CD4-positive, alpha-beta T cell (primary cell): ENCODE results near the gene FERMT1. TPM values are rescaled to one million over a fixed set of nuclear protein-coding genes. Genes with fewer than 3 reads are reported as not detected.
"Not testable (repeated sequence)": the region's sequence is repeated elsewhere in the genome, so short reads cannot be mapped to it uniquely, and the experiment has no call there.

Source experiments
- ATAC-seq: fragments of 200-7000 bp; cut with Tn5 transposase; one replicate; pipeline ENCODE4 v1.10.0; 2022; ENCODE audit warnings: mild to moderate bottlenecking; ENCODE audit not compliant: poor library complexity
- CTCF ChIA-PET: fragments of 350-600 bp; sonication (Branson Sonifier 250); formaldehyde crosslinking; loops from one replicate; lab custom pipeline; 2021; ENCODE audit warnings: antibody characterized with exemption, inconsistent platforms; lab: Charles Lee
- POLR2A ChIA-PET: fragments of 350-600 bp; sonication (Branson Sonifier 250); formaldehyde crosslinking; loops from one replicate; lab custom pipeline; 2021; ENCODE audit warnings: antibody characterized with exemption, inconsistent platforms; lab: Charles Lee
- DNase-seq, 14 experiments: peaks; one replicate each; pipeline ENCODE4 v3.0.0-alpha.2; 2013 to 2020; ENCODE audit warnings: mixed read lengths in 2 of 14
- H3K27ac ChIP-seq, 2 donors: one replicate each; pipeline versions ENCODE4 v1.5.1 to v1.7.0; 2013; ENCODE audit warnings: low read length in 2 of 2, low read depth in 1 of 2, mild to moderate bottlenecking in 1 of 2
- H3K27me3 ChIP-seq, 2 experiments: 1 replicate in 1 of 2; 2 replicates in 1 of 2; pipeline versions ENCODE4 v1.6.1 to v1.7.0; 2013; ENCODE audit warnings: low read length in 2 of 2, control low read depth in 1 of 2, mild to moderate bottlenecking in 1 of 2, moderate library complexity in 1 of 2; ENCODE audit not compliant: insufficient read depth in 2 of 2, control insufficient read depth in 1 of 2
- H3K36me3 ChIP-seq: one replicate; pipeline ENCODE4 v1.6.1; 2013; ENCODE audit warnings: low read length, control low read depth; ENCODE audit not compliant: insufficient read depth
- H3K4me1 ChIP-seq: one replicate; pipeline ENCODE4 v1.6.1; 2013; ENCODE audit warnings: low read length, control low read depth; ENCODE audit not compliant: insufficient read depth
- H3K4me3 ChIP-seq: one replicate; pipeline ENCODE4 v1.5.1; 2013; ENCODE audit warnings: mild to moderate bottlenecking, low read length, moderate library complexity
- H3K9me3 ChIP-seq, 2 experiments: 1 replicate in 1 of 2; 2 replicates in 1 of 2; pipeline versions ENCODE4 v1.6.1 to v1.7.0; 2013; ENCODE audit warnings: low read length in 2 of 2, mild to moderate bottlenecking in 2 of 2, control low read depth in 1 of 2, moderate library complexity in 1 of 2; ENCODE audit not compliant: control insufficient read depth in 1 of 2, insufficient read depth in 1 of 2
- H3K27ac Mint-ChIP-seq: one replicate; pipeline ENCODE4 v1.8.0; 2020; ENCODE audit warnings: mixed read lengths
- H3K27me3 Mint-ChIP-seq: one replicate; pipeline ENCODE4 v1.8.0; 2021; ENCODE audit warnings: mixed read lengths
- H3K36me3 Mint-ChIP-seq: one replicate; pipeline ENCODE4 v1.8.0; 2021; ENCODE audit warnings: low read depth, mixed read lengths
- H3K4me1 Mint-ChIP-seq: one replicate; pipeline ENCODE4 v1.8.0; 2021; ENCODE audit warnings: low read depth, mixed read lengths
- H3K4me3 Mint-ChIP-seq: one replicate; pipeline ENCODE4 v1.8.0; 2020; ENCODE audit warnings: mild to moderate bottlenecking, mixed read lengths
- H3K9me3 Mint-ChIP-seq: one replicate; pipeline ENCODE4 v1.8.0; 2020; ENCODE audit warnings: mixed read lengths
- CTCF ChIP-seq: fragments of 200-600 bp; IDR thresholded peaks from one replicate; pipeline ENCODE4 v1.8.0; 2022; ENCODE audit warnings: antibody characterized with exemption, mild to moderate bottlenecking
- intact Hi-C, 2 experiments: fragments of 100-400 bp; cut with DNase I in 1 of 2; cut with micrococcal nuclease in 1 of 2; formaldehyde crosslinking; loops; one replicate each; pipeline versions ENCODE4 v1.15.1 to v1.9.0; 2023 to 2025; cut with DNase I, micrococcal nuclease
- total RNA-seq, 174 experiments: library from RNA in 2 of 174; stranded (reverse) in 2 of 174; gene quantifications; one replicate each; pipeline ENCODE4 v1.2.3 and lab custom pipeline; 2021 to 2026

Gene FERMT1
- total RNA-seq, 2 experiments from 2014 or later: not detected

DNA sequence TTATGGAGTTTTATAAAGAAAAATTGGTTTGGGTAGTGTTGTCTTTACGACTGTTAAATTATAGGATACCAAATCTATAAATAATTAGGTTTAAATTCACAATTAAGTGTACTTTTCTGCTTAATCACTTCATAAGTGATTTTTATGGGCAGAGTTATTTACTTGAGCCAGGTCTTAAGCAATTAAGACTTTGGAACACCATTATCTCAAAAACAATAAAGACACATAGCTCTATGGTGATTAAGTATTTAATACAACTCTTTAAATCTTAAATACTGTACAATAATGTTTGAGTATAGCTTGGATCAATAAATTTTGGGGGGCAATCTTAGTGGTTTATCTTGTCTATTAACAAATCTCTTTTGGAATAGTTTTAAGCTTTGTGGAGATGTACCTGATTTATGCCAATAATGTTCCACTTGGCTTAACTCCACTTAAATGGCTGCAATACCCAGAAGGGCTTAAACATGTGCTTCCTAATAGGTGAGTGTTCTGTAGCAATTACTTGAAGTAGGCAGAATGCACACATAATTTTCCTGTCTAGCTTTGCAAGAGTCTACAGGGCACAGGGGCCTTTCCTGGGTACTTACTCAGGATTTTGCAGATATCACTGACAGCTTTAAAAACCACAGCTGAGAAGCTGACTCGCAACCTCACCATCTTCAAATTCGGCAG lies 7.5 kb downstream of the FERMT1 start:
- no peak overlapping the region for H3K4me3 ChIP-seq

DNA sequence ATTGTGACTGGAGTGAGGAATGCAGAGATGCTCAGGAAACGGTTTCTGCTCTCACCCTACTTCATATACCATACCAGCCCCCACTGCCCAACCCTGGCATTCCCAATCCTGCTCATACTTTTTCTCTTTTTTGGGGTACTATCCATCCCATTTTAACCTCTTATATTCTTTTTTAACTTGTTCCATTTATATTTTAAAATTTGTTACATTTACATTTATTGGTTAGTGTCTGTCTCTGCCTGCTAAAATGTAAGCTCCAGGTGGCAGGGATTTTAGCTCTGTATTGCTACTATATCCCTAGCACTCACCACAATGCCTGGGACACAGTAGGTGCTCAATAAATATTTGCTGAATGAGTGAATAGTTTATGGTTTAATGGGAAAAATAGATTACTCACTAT lies 8.1 kb downstream of the FERMT1 start:
- ATAC-seq (no peak), DNase-seq (no peak)
- H3K27ac ChIP-seq: no peak overlapping the region
- no peaks in the 10 kb centered on the region for H3K36me3 ChIP-seq
- Mint-ChIP-seq H3K9me3 (peaks cover 7% of the 10 kb centered on the region), H3K27ac (no peak overlapping the region), H3K4me1 (no peaks in the 10 kb centered on the region), H3K27me3 (peaks cover 28% of the 10 kb centered on the region), H3K36me3 (no peaks in the 10 kb centered on the region), H3K4me3 (no peak overlapping the region)
- no peak overlapping the region for H3K4me3 ChIP-seq
- peaks cover 0 to 7% of the 10 kb centered on the region in 2 experiments for H3K27me3 ChIP-seq
- intact Hi-C loops: no loop called here
- POLR2A ChIA-PET: no interaction called here
- no peaks in the 10 kb centered on the region for H3K9me3 ChIP-seq
- CTCF ChIA-PET: no interaction called here
- TF ChIP-seq CTCF: no peak
- H3K4me1 ChIP-seq: no peaks in the 10 kb centered on the region

More for the DNA sequence above, 7.5 kb downstream of the FERMT1 start:
- no peak for TF ChIP-seq CTCF
- DNase-seq (no peak), ATAC-seq (no peak)
- H3K4me3 Mint-ChIP-seq: no peak overlapping the region
- no peaks in the 10 kb centered on the region for H3K4me1 Mint-ChIP-seq
- Histone ChIP-seq H3K27ac (no peak overlapping the region), H3K27me3 (peaks cover 0 to 7% of the 10 kb centered on the region in 2 experiments), H3K36me3 (no peaks in the 10 kb centered on the region), H3K9me3 (no peaks in the 10 kb centered on the region), H3K4me1 (no peaks in the 10 kb centered on the region)
- intact Hi-C loops: no loop called here
- no peak overlapping the region for H3K27ac Mint-ChIP-seq
- H3K27me3 Mint-ChIP-seq: peaks cover 29% of the 10 kb centered on the region
- ChIA-PET POLR2A (no interaction called here), CTCF (no interaction called here)
- no peaks in the 10 kb centered on the region for H3K36me3 Mint-ChIP-seq
- peaks cover 7% of the 10 kb centered on the region for H3K9me3 Mint-ChIP-seq

DNA sequence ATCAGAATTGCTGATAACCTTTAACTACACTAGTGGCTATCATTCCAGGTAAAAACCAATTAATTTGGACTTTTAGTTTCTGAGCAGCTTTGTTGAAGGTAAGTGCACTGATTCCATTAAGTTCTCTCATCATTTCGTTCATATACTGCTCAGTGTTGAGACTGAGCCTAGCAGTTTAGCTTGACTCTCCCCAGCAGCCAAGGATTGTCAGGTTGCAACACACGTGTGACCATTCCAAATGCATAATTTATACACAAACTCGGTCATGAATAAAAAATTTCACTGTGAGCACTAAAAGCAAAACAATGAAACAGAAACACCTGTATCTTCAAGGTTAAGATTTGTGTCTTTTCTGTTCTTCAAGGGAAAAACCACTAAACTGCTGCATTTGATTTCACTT lies 8.9 kb downstream of the FERMT1 start:
- H3K36me3 ChIP-seq: no peaks in the 10 kb centered on the region
- H3K27me3 ChIP-seq: peaks cover 0 to 2% of the 10 kb centered on the region in 2 experiments
- DNase-seq (no peak), ATAC-seq (no peak)
- Mint-ChIP-seq H3K36me3 (no peaks in the 10 kb centered on the region), H3K27me3 (peaks cover 21% of the 10 kb centered on the region), H3K4me3 (no peak overlapping the region), H3K27ac (no peak overlapping the region), H3K9me3 (peaks cover 7% of the 10 kb centered on the region), H3K4me1 (no peaks in the 10 kb centered on the region)
- ChIA-PET CTCF (no interaction called here), POLR2A (no interaction called here)
- no peak overlapping the region for H3K27ac ChIP-seq
- no peaks in the 10 kb centered on the region for H3K9me3 ChIP-seq
- no peak for TF ChIP-seq CTCF
- no peak overlapping the region for H3K4me3 ChIP-seq
- H3K4me1 ChIP-seq: no peaks in the 10 kb centered on the region
- intact Hi-C loops: no loop called here

- H3K4me3 ChIP-seq, H3K27ac ChIP-seq, ATAC-seq, POLR2A ChIA-PET, H3K36me3 Mint-ChIP-seq, H3K27me3 ChIP-seq, H3K36me3 ChIP-seq, H3K4me1 ChIP-seq, H3K9me3 ChIP-seq, CTCF ChIA-PET, H3K27ac Mint-ChIP-seq, H3K4me3 Mint-ChIP-seq, intact Hi-C loops, H3K9me3 Mint-ChIP-seq, H3K4me1 Mint-ChIP-seq, DNase-seq: not testable (repeated sequence)
- peaks cover 14% of the 10 kb centered on the region for H3K27me3 Mint-ChIP-seq
Measured at GRCh38 chr20:6112965-6113364, 9.9 kb downstream of the FERMT1 start.
